ENCODE measurements around the gene KLHL36. TPM values are rescaled to one million over a fixed set of nuclear protein-coding genes. Genes with fewer than 3 reads are reported as not detected.

Gene KLHL36
- total and polyA plus RNA-seq, 4 donors: 11.5 to 53.6 (median 16.9) TPM

DNA sequence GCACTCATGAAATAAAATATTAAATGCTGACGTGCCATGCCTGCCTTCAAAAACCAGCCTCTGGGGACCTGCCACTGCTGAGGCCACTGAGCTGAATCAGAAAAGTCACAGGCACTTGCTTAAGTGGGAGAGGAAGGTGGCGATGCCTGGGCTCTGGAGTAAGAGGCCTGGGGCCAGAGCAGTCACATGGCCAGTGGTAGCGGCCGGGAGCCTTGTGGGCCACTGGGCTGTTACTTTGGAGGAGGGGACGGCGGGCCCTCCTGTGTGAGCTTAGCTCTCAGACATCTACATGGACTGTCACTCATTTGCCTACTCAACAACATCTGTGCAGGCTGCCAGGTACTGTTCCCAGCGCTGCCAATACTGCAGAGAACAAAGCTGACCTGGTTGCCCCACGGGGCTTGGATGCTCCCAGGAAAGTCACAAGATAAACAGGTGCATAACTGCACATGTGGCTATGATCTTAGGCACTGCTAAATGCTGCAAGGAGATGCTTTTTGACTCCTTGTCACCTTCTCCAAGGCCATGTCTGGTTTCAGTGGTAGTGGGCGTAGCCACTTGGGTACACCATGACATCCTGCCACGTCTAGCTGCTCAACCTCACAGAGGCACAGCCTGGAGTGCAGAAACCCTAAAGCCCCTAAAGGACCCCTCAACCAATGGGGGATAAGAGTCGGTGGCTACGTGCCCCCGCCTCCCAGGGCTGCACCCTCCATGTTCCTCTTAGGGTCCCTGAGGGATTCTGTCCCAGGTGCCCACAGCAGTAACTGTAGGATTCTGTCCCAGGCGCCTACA is 42.0 kb upstream of the KLHL36 start:
- Histone ChIP-seq H3K9ac (ENCODE audit: low read depth in 1 of 2, low read length in 2 of 2) (no peak overlapping the region), H3K4me1 (ENCODE audit: control insufficient read depth in 4 of 4, insufficient read depth in 4 of 4, low read length in 3 of 4) (peaks cover 0 to 4% (median 2%) of the 10 kb centered on the region in 4 donors), H3K4me3 (ENCODE audit: low read depth in 1 of 3, low read length in 3 of 3) (no peak overlapping the region), H3K27me3 (ENCODE audit: control insufficient read depth in 4 of 4, insufficient read depth in 4 of 4, low read length in 3 of 4) (no peaks in the 10 kb centered on the region), H3K36me3 (ENCODE audit: control insufficient read depth in 4 of 4, insufficient read depth in 3 of 4, low read depth in 1 of 4, low read length in 3 of 4) (no peaks in the 10 kb centered on the region), H3K27ac (ENCODE audit: low read depth in 1 of 2, low read length in 2 of 2) (no peak overlapping the region), H3K9me3 (ENCODE audit: control insufficient read depth in 4 of 4, low read length in 3 of 4) (no peaks in the 10 kb centered on the region)
- DNase-seq (ENCODE audit: low spot score): no peak
- WGBS: 87% methylated on average over 14 of the region's 14 CpGs
- TF ChIP-seq MAX (IDR thresholded peaks at IDR 0.05) (no peak), TAF1 (conservative IDR thresholded peaks at IDR 0.05) (no peak), RXRA (IDR thresholded peaks at IDR 0.05) (no peak), RAD21 (IDR thresholded peaks at IDR 0.05) (no peak), ZBTB33 (IDR thresholded peaks at IDR 0.05) (no peak), HNF4G (IDR thresholded peaks at IDR 0.05) (no peak), ATF3 (IDR thresholded peaks at IDR 0.05) (no peak), REST (IDR thresholded peaks at IDR 0.05) (no peak), EGR1 (IDR thresholded peaks at IDR 0.05; ENCODE audit: low read depth in 2 of 2) (no peak)
- TF ChIP-seq, protein P1, sequence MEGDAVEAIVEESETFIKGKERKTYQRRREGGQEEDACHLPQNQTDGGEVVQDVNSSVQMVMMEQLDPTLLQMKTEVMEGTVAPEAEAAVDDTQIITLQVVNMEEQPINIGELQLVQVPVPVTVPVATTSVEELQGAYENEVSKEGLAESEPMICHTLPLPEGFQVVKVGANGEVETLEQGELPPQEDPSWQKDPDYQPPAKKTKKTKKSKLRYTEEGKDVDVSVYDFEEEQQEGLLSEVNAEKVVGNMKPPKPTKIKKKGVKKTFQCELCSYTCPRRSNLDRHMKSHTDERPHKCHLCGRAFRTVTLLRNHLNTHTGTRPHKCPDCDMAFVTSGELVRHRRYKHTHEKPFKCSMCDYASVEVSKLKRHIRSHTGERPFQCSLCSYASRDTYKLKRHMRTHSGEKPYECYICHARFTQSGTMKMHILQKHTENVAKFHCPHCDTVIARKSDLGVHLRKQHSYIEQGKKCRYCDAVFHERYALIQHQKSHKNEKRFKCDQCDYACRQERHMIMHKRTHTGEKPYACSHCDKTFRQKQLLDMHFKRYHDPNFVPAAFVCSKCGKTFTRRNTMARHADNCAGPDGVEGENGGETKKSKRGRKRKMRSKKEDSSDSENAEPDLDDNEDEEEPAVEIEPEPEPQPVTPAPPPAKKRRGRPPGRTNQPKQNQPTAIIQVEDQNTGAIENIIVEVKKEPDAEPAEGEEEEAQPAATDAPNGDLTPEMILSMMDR (IDR thresholded peaks at IDR 0.05; ENCODE audit: low read depth, low read length, missing input control): no peak

DNA sequence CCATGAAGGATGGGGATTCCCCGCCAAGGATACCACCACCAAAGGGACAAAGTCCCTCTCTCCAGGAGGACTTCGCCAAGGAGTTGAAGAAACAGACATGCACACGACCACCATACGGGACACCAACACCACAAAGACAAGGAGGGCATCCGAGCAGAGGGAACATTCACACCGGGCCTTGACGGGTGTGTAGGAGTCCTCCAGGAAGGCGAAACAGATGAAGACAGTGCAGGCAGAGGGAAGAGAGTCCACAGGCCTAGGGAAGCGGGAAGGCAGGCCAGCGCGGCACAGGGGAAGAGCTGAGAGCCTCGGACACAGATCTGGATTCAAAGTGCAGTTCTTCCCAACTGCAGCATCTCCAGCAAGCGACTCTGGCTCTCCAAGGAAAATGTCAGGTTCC is 41.2 kb upstream of the KLHL36 start:
- WGBS: 92% methylated on average over 13 of the region's 13 CpGs
- no peak for TF ChIP-seq FOXA2 (IDR thresholded peaks at IDR 0.05)
- TF ChIP-seq ATF3 (IDR thresholded peaks at IDR 0.05): no peak
- no peak for TF ChIP-seq NR2F2 (IDR thresholded peaks at IDR 0.05)
- TF ChIP-seq GABPA (IDR thresholded peaks at IDR 0.05 in 1 of 2, conservative IDR thresholded peaks at IDR 0.05 in 1 of 2): no peak
- TF ChIP-seq TAF1 (conservative IDR thresholded peaks at IDR 0.05): no peak
- TF ChIP-seq REST (IDR thresholded peaks at IDR 0.05): no peak
- no peak for TF ChIP-seq YY1 (IDR thresholded peaks at IDR 0.05)
- no peak for TF ChIP-seq FOXA1 (IDR thresholded peaks at IDR 0.05)
- no peak for TF ChIP-seq HNF4G (IDR thresholded peaks at IDR 0.05)
- TF ChIP-seq HNF4A (conservative IDR thresholded peaks at IDR 0.05): no peak
- no peak for TF ChIP-seq JUND (IDR thresholded peaks at IDR 0.05)
- H3K36me3 ChIP-seq (ENCODE audit: control insufficient read depth in 4 of 4, insufficient read depth in 3 of 4, low read depth in 1 of 4, low read length in 3 of 4): no peaks in the 10 kb centered on the region
- peak overlapping the region in 1 of 2 donors; percentile 53 for H3K27ac ChIP-seq (ENCODE audit: low read depth in 1 of 2, low read length in 2 of 2)
- DNase-seq (ENCODE audit: low spot score): no peak
- H3K9me3 ChIP-seq (ENCODE audit: control insufficient read depth in 4 of 4, low read length in 3 of 4): no peaks in the 10 kb centered on the region
- H3K4me1 ChIP-seq (ENCODE audit: control insufficient read depth in 4 of 4, insufficient read depth in 4 of 4, low read length in 3 of 4): peaks cover 0 to 4% (median 1%) of the 10 kb centered on the region in 4 donors
- no peak overlapping the region for H3K9ac ChIP-seq (ENCODE audit: low read depth in 1 of 2, low read length in 2 of 2)
- no peaks in the 10 kb centered on the region for H3K27me3 ChIP-seq (ENCODE audit: control insufficient read depth in 4 of 4, insufficient read depth in 4 of 4, low read length in 3 of 4)
- H3K4me3 ChIP-seq (ENCODE audit: low read depth in 1 of 3, low read length in 3 of 3): no peak overlapping the region

Measured in liver (tissue), 9 donors.